Stimulated activated CD4-positive, alpha-beta T cell treated with anti-CD3 and anti-CD28 coated beads, Interleukin-2, amount 100 ng/mL, for 48 hours (primary cell): Measurements from ENCODE around the gene ALDH3B2.
A peak's percentile ranks its signal among the peaks of the same experiment; 100 is the strongest.
"Not testable (repeated sequence)": the region's sequence is repeated elsewhere in the genome, so short reads cannot be mapped to it uniquely, and the experiment has no call there.

ENCODE experiments used
- DNase-seq, 2 donors: peaks; one replicate each; pipeline ENCODE4 v3.0.0-alpha.2; 2020

ALDH3B2 gene

GRCh38 chr11:67641338-67642172 is 32.9 kb downstream of the ALDH3B2 start:
- DNase-seq: no peak

DNA sequence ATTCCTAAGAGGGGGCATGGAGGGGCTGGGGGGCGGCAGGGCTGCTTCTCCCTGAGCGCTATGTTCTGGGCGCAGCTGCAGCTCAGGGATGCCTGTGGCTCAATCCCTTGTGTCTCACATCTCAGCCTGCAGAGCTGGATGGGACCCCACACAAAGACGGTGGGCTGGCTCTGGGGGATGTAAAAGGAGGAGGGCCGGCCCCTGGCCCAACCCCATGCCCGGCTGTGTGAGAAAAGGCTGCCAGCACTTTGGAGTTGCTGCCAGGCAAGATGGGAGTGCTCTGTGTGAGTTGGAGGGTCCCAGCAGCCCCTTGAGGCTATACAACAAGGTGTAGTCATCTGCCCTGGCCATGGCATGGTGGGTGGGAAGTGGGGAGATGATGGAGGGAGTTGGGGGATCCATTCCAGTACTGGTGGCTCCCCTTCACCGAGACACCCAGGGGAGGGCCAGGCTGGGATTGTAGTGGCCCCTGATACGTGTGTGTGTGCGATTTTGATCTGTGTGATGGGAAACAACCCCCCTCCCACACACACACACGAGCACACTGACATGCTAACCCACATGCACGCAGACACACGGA is 33.6 kb downstream of the ALDH3B2 start:
- no peak for DNase-seq

DNA sequence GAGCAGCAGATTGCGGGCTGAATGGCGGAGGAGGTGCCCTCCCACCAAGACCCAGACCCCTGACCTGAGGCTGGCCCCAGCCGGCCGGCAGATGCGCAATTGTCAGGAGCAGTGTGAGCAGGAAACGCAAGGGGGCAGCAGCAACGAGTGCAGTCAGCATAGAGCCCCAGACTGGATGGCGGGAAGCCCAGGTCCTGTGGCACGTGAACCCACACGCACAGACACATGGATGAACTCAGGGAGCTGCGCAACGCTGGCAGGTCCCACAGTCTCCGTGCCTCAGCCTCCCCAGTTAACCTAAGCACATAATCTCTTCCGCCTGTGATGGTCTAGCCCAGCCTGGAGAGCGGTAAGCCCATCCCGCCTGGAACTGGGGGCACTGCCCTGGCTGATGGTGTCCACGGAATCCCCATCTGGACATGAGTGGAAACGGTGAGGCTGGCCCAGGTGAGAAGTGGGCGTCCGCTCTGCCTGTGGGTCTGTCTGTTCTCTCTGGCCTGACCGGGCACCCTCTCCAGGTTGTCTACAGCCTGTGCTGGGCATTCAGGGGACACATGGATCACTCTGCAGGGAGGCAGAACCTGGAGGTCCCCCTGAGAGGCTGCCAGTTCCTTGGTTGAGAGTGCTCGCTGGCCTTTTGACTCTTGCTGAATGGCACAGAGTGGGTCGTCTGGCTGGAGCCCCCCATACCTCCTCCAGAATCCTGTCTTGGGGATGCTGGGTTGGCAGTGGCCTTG is 34.2 kb downstream of the ALDH3B2 start:
- peak; percentile 50 to 52 for DNase-seq

- DNase-seq: no peak
These were observed 35.0 kb downstream of the ALDH3B2 start, which contains the start of gene TBX10 for GRCh38 chr11:67639438-67639859. TSS of gene TBX10 (minus strand) at chr11:67639763. CDS start at chr11:67639472, 291 bp downstream.

GRCh38 chr11:67638535-67639437 is 35.6 kb downstream of the ALDH3B2 start:
- no peak for DNase-seq

- DNase-seq: not testable (repeated sequence)
These were observed 37.0 kb downstream of the ALDH3B2 start for GRCh38 chr11:67637441-67637840.

GRCh38 chr11:67636962-67637361 is 37.5 kb downstream of the ALDH3B2 start:
- DNase-seq: no peak

DNA sequence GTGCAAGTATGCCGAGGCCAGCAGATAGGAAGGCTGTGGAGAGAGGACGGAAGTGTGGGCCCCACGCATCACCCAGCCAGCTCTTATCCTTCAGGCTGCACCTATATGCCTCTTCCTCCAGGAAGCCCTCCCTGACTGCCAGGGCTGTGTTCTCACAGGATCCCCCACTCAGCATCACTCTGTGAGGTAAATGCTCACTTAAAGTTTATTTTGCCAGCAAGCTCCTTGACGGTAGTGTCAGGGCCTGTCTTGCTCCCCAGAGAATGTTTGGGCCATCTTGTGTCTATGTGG is 39.2 kb downstream of the ALDH3B2 start:
- no peak for DNase-seq

GRCh38 chr11:67634366-67635230 is 39.8 kb downstream of the ALDH3B2 start:
- no peak for DNase-seq

GRCh38 chr11:67633758-67634365 is 40.6 kb downstream of the ALDH3B2 start:
- DNase-seq: no peak

GRCh38 chr11:67632982-67633755 is 41.3 kb downstream of the ALDH3B2 start:
- DNase-seq: no peak

DNA sequence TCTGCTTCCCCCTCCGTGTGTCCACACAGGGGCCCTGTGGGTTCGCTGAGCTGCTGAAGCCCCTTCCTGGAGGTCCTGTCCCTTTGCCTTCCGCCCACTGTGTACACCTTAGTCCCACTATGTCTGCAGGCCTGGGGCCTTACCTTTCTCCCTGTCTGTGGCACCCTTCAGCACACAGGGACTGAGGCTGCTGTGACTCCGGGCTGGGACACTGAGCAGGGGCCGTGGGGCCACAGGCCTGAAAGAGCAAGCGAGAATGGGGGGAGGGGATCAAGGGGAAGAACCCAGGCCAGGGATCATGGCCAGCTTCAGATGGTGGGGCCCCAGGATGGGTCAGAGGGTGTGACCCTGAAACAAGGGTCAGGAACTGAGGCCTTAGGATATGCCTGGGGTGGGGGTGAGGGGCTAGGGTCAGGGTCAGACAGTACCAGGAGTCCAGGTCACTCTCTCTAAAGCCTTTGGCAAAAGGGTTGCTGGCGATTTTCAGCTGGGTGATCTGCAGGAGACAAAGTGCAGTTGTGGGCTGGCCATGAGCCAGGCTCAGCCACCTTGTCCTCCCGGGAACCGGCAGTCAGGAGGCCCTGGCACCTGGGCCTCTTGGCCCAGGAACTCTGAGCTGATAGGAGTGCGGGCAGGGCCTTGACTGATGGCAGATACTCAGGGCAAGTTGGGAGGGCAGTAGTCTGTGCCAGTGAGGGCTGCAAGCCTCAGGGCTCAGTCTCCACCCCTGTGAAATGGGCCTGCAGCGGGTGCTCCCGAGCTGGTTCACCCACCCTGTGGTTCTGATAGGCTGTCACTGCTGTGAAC is 42.0 kb downstream of the ALDH3B2 start:
- DNase-seq: no peak

GRCh38 chr11:67631853-67632174 is 42.6 kb downstream of the ALDH3B2 start:
- DNase-seq: no peak

DNA sequence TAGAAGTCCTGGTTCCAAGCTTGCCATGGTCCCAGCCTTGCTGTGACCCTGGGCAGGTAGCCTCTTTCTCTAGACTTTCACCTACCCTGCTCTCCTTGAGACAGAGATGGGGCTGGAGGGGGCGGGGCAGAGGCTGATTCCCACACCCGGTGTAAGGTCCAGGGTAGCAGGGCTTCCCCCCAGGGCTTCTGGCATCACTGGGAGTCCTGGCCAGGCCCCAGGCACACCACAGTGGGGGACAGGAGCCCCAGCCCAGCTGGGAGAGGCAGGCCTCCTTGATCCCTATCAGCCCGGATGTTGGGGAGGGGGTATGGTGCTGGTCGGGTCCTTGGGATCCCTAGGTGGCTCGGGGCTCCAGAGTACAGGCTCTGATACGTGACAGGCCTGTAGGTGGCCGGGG is 43.0 kb downstream of the ALDH3B2 start:
- no peak for DNase-seq

DNA sequence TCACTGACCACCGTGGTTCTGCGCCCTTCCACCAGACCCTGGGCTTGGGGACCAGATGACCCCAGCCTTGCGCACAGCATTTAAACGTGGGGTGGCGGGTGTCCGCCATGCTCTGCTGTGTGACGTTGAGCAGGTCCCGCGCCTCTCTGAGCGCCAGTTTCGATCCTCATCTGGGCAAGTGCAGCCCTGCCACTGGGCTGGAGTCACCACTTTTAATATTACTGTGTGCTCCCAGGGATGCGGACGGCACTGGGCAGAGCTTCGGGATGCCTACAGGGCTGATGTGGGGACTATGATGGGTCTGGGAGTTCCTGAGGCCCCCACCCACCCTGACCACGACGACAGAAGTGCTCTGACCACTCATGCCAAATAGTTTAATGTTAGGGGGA is 43.5 kb downstream of the ALDH3B2 start:
- no peak for DNase-seq

DNA sequence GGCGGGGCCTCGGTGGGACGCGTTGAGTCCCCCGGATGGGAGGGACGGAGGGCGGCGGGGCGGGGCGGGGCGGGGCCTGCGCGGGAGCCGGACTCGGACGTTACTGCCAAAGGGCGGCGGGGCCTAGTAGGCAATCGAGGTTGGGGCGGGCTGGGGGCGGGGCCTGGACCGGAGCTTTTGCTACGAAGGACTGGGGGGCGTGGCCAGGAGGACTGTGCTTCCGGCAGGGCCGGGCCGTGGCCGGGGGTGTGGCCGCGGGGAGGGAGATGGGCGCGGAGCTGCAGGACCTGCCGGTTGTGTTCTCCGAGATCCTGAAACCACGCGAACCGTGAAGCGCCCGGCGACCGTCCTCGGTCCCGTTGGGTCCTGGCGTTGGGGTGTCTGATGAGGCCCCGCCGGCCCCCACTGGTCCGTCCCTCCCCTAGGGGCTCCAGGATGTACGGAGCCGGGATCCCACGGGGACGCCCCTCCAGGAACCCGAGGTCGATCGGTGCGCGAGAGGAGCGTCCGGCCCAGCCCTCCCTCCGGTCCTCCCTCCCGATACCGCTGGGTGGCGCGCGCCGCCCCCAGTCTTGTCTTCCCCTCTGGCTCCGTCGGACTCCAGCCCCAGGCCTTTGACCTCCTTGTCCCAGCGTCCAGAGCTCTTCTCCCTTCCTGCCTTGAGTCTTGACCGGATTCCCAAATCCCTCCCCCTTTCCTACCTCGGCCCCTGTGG is 44.0 kb downstream of the ALDH3B2 start:
- DNase-seq: peak; percentile 95 to 96

GRCh38 chr11:67629386-67630227 is 44.8 kb downstream of the ALDH3B2 start, which contains the start of gene NUDT8:
TSS of gene NUDT8 (minus strand) at chr11:67629937. CDS start at chr11:67629911, 26 bp downstream.
- peak; percentile 84 to 87 for DNase-seq
